SH-SY5Y (cell line): ENCODE data around the gene GABRR1.

Experiments
- GATA2 ChIP-seq: IDR thresholded peaks from 2 replicates; pipeline ENCODE4 v1.6.1; 2011; ENCODE audit warnings: mild to moderate bottlenecking, low read depth, low read length
- GATA3 ChIP-seq: IDR thresholded peaks from 2 replicates; pipeline ENCODE4 v1.6.1; 2011; ENCODE audit warnings: low read depth, mild to moderate bottlenecking, low read length, moderate library complexity

Gene GABRR1

DNA sequence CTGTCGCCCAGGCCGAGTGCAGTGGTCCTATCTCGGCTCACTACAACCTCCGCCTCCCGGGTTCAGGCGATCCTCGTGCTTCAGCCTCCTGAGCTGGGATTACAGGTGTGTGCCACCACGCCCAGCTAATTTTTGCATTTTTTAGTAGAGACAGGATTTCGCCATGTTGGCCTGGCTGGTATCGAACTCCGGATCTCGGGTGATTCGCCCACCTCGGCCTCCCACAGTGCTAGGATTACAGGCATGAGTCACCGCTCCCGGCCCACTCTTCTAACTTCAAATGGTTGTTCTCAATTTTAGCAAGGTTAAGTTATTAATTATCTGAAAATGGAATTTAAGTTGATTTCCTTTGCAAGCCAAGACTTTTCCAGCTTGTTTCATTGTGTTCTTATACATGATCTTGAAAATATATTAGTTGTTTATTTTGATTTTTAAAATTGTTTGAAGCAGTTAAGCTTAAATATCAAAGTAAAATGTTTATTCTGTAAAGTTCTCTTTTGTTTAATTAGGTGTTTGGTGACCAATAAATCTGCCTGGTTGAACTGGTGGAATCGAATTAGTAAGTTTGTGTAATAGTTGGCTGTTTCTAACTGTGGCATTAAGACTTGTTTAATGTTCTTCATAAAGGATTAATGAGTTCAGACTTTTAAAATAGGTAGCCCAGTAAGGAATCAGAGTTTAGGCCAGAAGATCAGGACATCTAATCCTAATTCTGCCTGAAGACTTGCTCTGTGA, 69.0 kb downstream of the GABRR1 start:
- TF ChIP-seq GATA3: no peak

GRCh38 chr6:89146718-89147700, 70.1 kb downstream of the GABRR1 start:
- TF ChIP-seq GATA3 (no peak), GATA2 (no peak)

GRCh38 chr6:89145956-89146717, 71.0 kb downstream of the GABRR1 start, which contains the start of gene PM20D2:
PM20D2 (plus strand) TSS chr6:89146055; CDS start chr6:89146145, 90 bp downstream.
- TF ChIP-seq GATA2 (no peak), GATA3 (no peak)

- TF ChIP-seq GATA3: no peak
- TF ChIP-seq GATA2: no peak
These were observed 71.8 kb downstream of the GABRR1 start for GRCh38 chr6:89145091-89145955.

- TF ChIP-seq GATA2: peak; percentile 27; the same call in 1 of the 2 replicates
- TF ChIP-seq GATA3: no peak
These were observed 72.7 kb downstream of the GABRR1 start for GRCh38 chr6:89144354-89144906.

DNA sequence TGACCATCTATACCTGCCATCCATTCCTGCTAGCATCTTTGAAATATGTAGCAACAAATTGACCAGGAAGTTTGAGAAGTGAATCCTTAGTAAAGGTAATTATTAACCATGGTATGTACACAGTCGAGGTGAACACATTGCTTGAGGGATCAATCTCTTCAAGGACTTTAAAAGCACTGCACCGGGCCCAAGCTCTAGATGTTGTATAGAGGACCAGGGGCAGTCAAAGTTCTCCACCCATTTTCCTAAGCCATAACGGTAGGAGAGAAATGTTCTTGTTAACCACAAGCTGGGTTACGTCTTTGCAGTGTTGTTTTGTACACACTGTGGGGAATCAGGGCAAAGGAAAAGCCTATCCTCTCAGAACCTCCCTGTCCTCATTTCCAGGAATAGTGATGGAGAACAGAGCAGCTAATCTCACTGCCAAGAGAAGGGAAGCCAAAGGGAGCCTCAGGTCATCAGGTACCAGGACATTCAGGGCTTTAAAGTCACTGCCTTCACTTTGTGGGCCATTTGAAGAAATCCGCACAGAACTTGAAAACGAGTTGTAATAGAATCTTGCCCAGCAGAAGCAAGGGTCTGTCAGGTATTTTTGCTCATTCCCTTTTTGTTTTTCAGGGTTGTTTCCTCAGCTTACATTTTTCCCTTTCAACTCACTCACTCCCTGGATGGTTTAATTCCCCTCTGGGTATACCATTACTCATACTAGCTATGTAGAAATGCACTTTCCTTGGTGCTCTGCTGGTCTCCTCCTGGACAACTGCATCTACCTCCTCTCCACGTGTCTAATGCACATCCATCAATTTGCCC, 76.6 kb downstream of the GABRR1 start:
- TF ChIP-seq GATA3 (no peak), GATA2 (no peak)

- TF ChIP-seq GATA2: no peak
- no peak for TF ChIP-seq GATA3
These were observed 77.4 kb downstream of the GABRR1 start for GRCh38 chr6:89139509-89140346.

DNA sequence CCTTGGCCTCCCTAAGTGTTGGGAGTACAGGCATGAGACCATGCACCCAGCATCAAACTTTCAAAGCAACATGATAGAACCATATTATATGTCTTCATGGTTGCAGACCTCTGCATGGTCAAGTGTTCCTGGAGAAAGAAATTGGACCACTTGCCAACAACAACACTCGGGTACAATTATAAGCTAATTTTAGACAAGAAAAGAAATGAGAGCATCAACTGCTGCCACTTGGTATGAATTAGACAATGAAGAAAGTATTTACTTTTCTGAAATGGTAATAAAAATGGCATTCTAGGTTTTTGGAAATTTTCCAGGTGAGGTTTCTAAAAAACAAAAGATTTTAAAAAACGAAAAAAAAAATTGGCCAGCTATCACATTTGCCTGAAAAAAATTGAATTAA, 79.0 kb downstream of the GABRR1 start:
- TF ChIP-seq GATA2: no peak
- no peak for TF ChIP-seq GATA3

DNA sequence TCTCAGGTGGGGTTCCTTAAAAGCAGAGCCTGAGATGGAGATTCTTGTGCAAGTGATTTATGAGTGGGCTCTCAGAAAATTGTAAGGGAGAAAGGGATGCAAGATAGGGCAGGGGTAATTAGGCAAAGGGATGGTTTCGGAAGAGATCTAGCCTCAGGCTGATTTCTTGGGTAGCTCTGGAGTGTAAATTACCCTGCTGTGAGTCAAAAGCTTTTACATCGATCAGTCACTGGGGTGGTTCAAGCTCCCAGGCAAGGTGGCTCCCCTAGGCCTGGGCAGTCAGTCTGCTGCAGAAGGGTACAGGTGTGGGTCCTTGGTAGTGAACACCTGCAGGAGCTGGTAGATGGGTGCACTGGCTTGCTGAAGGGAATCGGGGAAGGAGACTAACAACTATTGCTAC, 82.4 kb downstream of the GABRR1 start:
- TF ChIP-seq GATA3 (no peak), GATA2 (no peak)

- TF ChIP-seq GATA3: no peak
- no peak for TF ChIP-seq GATA2
These were observed 83.2 kb downstream of the GABRR1 start for GRCh38 chr6:89133981-89134380.

DNA sequence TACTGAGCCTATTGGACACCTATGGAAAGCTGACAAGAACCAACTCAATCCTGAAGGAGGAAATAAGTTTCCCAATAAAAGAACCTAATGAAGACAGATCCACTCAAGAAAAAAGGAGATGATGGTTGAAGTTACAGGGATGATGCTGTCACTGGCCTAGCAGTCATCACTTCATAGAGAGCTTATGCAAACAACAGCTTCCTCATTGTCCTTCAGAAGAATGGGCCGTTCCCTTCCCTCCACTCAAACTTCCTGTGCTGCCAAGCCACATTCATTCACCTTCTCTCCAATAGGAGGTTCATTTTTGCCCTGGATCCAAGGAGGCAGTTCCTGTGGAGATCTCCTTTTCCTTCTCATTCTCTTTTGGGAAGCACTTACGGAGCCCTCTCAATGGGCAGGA, 85.1 kb downstream of the GABRR1 start:
- TF ChIP-seq GATA3 (no peak), GATA2 (no peak)
